Fibroblast of peridontal ligament (primary cell): ENCODE data around the gene BEND2.
"Not testable (repeated sequence)": the region's sequence is repeated elsewhere in the genome, so short reads cannot be mapped to it uniquely, and the experiment has no call there.

ENCODE experiments used
- DNase-seq: peaks from one replicate; pipeline ENCODE4 v3.0.0-alpha.2; 2010; ENCODE audit errors: extremely low read depth

The BEND2 gene

GRCh38 chrX:18220786-18221185, at the start of gene BEND2:
Gene BEND2 (minus strand): TSS chrX:18220886. CDS start chrX:18220750, 136 bp downstream.
- no peak for DNase-seq

GRCh38 chrX:18255059-18255458, 34.4 kb upstream of the BEND2 start:
- no peak for DNase-seq

GRCh38 chrX:18252644-18253359, 32.1 kb upstream of the BEND2 start:
- DNase-seq = peak; percentile 28

- DNase-seq = not testable (repeated sequence)
Observed at GRCh38 chrX:18229646-18230045, 9.0 kb upstream of the BEND2 start.

- DNase-seq = no peak
Observed at GRCh38 chrX:18228069-18228468, 7.4 kb upstream of the BEND2 start.

- DNase-seq = no peak
Observed at GRCh38 chrX:18227458-18227857, 6.8 kb upstream of the BEND2 start.

GRCh38 chrX:18210470-18210869, 10.2 kb downstream of the BEND2 start:
- DNase-seq = peak; percentile 40

- no peak for DNase-seq
Observed at GRCh38 chrX:18206657-18207056, 14.0 kb downstream of the BEND2 start.

- no peak for DNase-seq
Observed at GRCh38 chrX:18203631-18204030, 17.1 kb downstream of the BEND2 start.

GRCh38 chrX:18194688-18195087, 26.0 kb downstream of the BEND2 start:
- DNase-seq = no peak

- no peak for DNase-seq
Observed at GRCh38 chrX:18179446-18179845, 41.2 kb downstream of the BEND2 start.

GRCh38 chrX:18174971-18175370, 45.7 kb downstream of the BEND2 start:
- DNase-seq = no peak

GRCh38 chrX:18174209-18174608, 46.5 kb downstream of the BEND2 start:
- DNase-seq = no peak

- DNase-seq = no peak
Observed at GRCh38 chrX:18173494-18174180, 47.0 kb downstream of the BEND2 start.

GRCh38 chrX:18172970-18173369, 47.7 kb downstream of the BEND2 start:
- DNase-seq = no peak

GRCh38 chrX:18170910-18171309, 49.8 kb downstream of the BEND2 start:
- no peak for DNase-seq

- no peak for DNase-seq
Observed at GRCh38 chrX:18166068-18166467, 54.6 kb downstream of the BEND2 start.

GRCh38 chrX:18160369-18160768, 60.3 kb downstream of the BEND2 start:
- DNase-seq = no peak

- no peak for DNase-seq
Observed at GRCh38 chrX:18158963-18159362, 61.7 kb downstream of the BEND2 start.

GRCh38 chrX:18151649-18152048, 69.0 kb downstream of the BEND2 start:
- no peak for DNase-seq

- no peak for DNase-seq
Observed at GRCh38 chrX:18151157-18151556, 69.5 kb downstream of the BEND2 start.

GRCh38 chrX:18149454-18149853, 71.2 kb downstream of the BEND2 start:
- DNase-seq = no peak

- DNase-seq = peak; percentile 5
Observed at GRCh38 chrX:18146954-18147353, 73.7 kb downstream of the BEND2 start.
